Measurements from ENCODE around the gene NTM.

NTM gene

DNA sequence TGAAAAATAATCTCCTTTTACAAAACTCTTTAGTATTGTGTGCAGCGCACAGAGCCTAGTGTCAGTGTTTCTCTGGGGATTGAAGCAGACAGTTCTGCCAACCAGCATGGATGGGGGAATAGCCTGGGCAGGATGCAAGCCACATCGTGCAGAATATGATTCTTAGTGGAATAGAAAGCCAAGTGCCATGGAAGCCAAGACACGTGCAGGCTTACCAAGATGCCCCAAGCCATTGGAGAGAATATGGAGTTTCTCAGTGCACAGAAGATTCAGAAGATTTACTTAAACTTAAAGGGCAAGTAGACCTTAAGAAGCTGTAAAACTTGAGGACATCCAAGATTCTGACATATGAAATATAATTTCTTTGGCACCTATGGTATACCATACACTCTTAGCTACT, 917.6 kb downstream of the NTM start:
- Mint-ChIP-seq H3K27ac (no peak overlapping the region), H3K4me3 (no peak overlapping the region), H3K36me3 (ENCODE audit: low read depth) (no peaks in the 10 kb centered on the region), H3K4me1 (ENCODE audit: low read depth) (no peaks in the 10 kb centered on the region), H3K27me3 (peaks cover 15% of the 10 kb centered on the region), H3K9me3 (no peaks in the 10 kb centered on the region)

DNA sequence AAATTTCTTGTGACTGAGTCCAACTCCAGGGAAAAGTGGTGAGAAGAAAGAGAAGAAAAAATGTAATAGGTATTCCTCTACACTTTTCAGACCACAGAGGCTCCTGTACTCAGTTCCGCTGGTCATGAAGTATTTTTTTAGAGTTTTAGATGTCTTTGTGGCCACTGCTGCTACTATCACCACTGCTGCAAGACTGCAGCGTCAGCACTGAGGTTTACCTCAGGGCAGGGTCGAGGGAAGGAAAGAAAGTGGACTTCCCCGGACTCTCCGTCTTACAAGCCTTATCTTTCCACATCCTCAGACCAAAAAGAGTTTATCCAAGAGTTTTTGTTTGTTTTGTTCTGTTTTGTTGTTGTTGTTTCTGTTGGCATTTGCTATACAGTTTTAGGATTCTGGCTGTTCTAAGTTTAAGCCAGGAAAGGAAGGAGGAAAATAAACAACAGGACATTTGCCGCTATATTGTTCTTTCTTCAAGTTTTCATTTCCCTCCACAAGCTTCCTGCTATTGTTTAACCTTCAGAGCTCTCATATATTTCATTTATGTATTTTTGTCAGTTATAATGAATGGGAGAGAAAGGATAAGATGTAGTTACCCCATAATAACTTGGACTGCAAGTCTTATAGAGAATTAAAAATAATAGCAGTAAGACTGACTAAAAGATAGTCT, 919.3 kb downstream of the NTM start:
- H3K4me1 Mint-ChIP-seq (ENCODE audit: low read depth) = no peaks in the 10 kb centered on the region
- no peaks in the 10 kb centered on the region for H3K9me3 Mint-ChIP-seq
- no peak overlapping the region for H3K27ac Mint-ChIP-seq
- no peaks in the 10 kb centered on the region for H3K36me3 Mint-ChIP-seq (ENCODE audit: low read depth)
- H3K27me3 Mint-ChIP-seq = peaks cover 15% of the 10 kb centered on the region
- no peak overlapping the region for H3K4me3 Mint-ChIP-seq

DNA sequence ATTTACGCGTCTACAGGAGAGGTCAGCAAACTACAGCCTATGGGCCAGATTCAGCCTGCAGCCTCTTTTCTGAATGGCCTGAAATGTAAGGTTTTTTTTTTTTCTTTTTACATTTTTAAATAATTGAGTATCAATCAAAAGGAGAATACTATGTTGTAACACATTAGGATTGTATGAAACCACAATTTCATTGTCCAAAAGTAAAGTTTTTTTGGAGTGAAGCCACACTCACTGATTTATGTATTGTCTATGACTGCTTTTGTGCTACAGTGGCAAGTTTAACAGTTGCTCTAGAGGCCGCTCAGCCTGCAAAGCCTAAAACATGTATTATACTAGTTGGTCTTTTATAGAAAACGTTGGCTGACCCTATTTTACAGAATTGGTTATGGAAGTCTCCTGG, 923.2 kb downstream of the NTM start:
- H3K4me1 Mint-ChIP-seq (ENCODE audit: low read depth) = no peaks in the 10 kb centered on the region
- no peaks in the 10 kb centered on the region for H3K9me3 Mint-ChIP-seq
- peaks cover 15% of the 10 kb centered on the region for H3K27me3 Mint-ChIP-seq
- H3K4me3 Mint-ChIP-seq = no peak overlapping the region
- H3K36me3 Mint-ChIP-seq (ENCODE audit: low read depth) = no peaks in the 10 kb centered on the region
- H3K27ac Mint-ChIP-seq = no peak overlapping the region

DNA sequence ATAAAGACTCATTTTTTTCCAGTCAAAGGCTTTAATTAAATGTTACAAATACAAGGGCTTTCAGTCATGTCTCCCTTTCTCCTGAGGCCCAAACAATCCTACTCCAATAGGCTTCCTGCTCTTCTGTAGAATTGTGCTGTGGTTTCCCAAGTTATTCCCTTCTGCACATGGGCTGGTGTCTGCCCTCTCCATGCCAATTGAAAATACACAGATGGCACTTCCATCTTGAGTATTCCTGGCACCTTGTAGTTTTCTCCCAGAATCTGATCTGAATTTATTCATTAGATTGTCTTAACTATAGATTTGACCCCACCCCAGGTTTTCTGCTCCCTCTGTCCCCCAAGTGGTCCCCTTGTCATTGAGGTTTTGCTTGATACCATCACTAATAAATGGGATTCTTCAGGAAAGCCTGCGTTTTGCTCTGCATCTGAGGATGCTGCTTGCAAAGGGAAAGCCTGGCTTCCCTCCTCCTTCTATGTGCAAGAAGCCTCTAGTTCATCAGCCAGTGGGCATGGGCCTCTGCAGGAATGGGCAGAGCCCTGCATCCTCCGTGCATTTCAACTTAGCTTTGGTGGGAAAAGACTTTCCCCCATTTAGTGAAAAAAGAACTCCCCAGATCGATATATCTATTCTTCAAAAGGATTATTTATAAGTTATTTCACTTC, 926.7 kb downstream of the NTM start:
- Mint-ChIP-seq H3K27me3 (no peaks in the 10 kb centered on the region), H3K36me3 (ENCODE audit: low read depth) (no peaks in the 10 kb centered on the region), H3K9me3 (no peaks in the 10 kb centered on the region), H3K4me1 (ENCODE audit: low read depth) (no peaks in the 10 kb centered on the region), H3K27ac (no peak overlapping the region), H3K4me3 (no peak overlapping the region)

DNA sequence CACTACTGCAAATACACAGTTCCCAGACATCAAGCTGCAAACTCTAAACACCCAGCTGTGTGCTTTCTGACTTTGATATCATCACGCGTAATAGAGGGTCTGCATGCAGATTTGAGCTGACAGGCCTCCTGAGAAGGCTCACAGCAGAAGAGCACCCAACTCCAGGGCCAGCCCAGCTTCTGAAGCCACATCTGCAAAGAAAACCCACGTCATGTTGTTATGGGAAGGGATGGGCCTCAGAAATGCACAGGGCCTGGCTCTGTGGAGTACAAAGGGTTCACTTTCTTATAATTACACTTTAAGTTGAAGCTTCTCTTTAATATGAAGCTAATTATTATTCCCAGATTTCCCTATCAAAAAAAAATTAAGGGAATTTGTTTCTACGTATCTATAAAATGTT, 927.9 kb downstream of the NTM start:
- H3K27me3 Mint-ChIP-seq = no peaks in the 10 kb centered on the region
- no peak overlapping the region for H3K4me3 Mint-ChIP-seq
- no peaks in the 10 kb centered on the region for H3K36me3 Mint-ChIP-seq (ENCODE audit: low read depth)
- H3K9me3 Mint-ChIP-seq = no peaks in the 10 kb centered on the region
- H3K4me1 Mint-ChIP-seq (ENCODE audit: low read depth) = no peaks in the 10 kb centered on the region
- H3K27ac Mint-ChIP-seq = no peak overlapping the region

DNA sequence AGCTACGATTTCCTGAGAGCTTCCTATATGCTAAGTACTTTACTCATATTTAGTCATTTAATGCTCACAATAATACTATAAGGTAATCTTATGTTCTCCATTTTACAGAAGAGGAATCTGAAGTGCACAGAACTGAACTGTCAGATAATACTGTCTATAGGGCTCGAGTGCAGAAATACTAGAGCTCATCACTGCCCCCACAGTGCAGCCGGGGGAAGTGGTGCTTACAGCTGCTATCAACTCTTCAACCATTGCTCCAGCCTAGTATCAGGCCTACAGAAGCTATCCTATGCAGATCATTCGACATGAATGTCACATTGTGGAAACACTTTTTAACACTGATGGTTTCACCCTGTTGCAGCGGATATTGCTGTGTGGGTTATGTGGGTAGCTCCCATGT, 929.9 kb downstream of the NTM start:
- no peaks in the 10 kb centered on the region for H3K9me3 Mint-ChIP-seq
- H3K27me3 Mint-ChIP-seq = no peaks in the 10 kb centered on the region
- no peak overlapping the region for H3K27ac Mint-ChIP-seq
- H3K4me1 Mint-ChIP-seq (ENCODE audit: low read depth) = no peaks in the 10 kb centered on the region
- H3K36me3 Mint-ChIP-seq (ENCODE audit: low read depth) = no peaks in the 10 kb centered on the region
- H3K4me3 Mint-ChIP-seq = no peak overlapping the region

DNA sequence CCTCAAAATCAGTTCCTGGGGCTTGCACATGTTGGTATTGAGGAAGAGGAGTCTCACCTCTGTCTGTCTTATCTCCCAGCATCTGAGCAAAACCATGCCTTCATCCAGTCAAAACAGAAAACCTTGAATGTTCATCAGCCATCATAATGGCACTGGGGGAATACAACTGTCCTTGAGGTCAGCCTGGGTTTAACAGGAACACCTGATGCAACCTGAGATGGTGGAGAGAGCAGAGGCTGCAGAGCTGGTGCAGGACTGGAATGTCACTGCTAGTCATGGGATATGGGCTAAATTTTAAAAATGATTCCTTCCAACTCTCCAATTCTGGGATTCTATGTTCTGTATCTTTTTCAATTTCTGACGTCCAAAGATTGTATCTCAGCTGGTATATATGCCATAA, 931.0 kb downstream of the NTM start:
- no peaks in the 10 kb centered on the region for H3K36me3 Mint-ChIP-seq (ENCODE audit: low read depth)
- no peak overlapping the region for H3K27ac Mint-ChIP-seq
- H3K4me1 Mint-ChIP-seq (ENCODE audit: low read depth) = no peaks in the 10 kb centered on the region
- H3K4me3 Mint-ChIP-seq = no peak overlapping the region
- H3K9me3 Mint-ChIP-seq = no peaks in the 10 kb centered on the region
- no peaks in the 10 kb centered on the region for H3K27me3 Mint-ChIP-seq

DNA sequence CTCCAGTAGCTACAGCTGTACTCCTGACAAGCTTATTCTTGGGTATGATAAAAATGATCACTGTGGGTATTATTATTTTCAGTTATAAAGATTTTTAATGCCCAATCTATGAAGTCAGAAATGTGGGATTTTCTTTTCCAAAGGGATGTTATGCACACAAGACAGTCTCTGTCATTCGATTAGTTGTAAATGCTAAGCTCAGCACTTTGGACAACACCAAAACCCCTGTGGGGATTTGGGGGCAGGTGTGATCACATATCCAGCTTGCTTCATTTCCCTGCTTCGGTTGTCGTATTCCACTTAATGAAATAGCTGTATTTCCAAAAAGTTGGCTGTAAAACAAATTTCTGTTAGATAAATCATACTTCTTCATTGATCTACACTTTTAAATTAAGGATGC, 931.5 kb downstream of the NTM start:
- Mint-ChIP-seq H3K4me1 (ENCODE audit: low read depth) (no peaks in the 10 kb centered on the region), H3K4me3 (no peak overlapping the region), H3K36me3 (ENCODE audit: low read depth) (no peaks in the 10 kb centered on the region), H3K27me3 (no peaks in the 10 kb centered on the region), H3K9me3 (no peaks in the 10 kb centered on the region), H3K27ac (no peak overlapping the region)

DNA sequence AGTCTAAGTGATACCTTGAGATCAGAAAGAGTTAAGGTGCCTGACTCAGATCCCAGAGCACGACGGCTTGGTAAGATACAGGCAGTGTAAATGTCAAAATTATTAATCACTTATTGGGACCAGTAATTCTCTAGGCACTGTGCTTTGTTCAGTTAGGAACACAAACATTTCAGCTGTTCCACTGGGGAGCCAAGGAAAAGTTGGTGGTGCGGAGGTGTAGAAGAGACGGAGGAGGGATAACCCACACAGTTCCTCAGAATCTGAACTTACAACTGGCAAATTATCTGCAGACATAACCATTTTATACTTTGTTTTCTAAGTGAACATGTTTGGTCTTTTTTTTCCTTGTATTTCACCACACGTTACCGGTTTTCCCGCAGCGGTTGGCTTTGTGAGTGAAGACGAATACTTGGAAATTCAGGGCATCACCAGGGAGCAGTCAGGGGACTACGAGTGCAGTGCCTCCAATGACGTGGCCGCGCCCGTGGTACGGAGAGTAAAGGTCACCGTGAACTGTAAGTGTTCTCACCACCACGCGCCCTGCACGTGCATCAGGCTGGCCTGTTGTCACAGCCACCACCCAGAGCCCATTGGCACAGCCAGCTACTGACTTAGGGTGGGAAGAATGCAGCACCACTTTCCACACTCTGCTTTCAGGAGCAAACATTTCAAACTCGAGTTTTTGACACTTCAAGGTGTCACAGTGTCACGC, 937.0 kb downstream of the NTM start:
- no peak overlapping the region for H3K27ac Mint-ChIP-seq
- H3K36me3 Mint-ChIP-seq (ENCODE audit: low read depth) = no peaks in the 10 kb centered on the region
- no peak overlapping the region for H3K4me3 Mint-ChIP-seq
- H3K4me1 Mint-ChIP-seq (ENCODE audit: low read depth) = no peaks in the 10 kb centered on the region
- no peaks in the 10 kb centered on the region for H3K9me3 Mint-ChIP-seq
- H3K27me3 Mint-ChIP-seq = no peaks in the 10 kb centered on the region

DNA sequence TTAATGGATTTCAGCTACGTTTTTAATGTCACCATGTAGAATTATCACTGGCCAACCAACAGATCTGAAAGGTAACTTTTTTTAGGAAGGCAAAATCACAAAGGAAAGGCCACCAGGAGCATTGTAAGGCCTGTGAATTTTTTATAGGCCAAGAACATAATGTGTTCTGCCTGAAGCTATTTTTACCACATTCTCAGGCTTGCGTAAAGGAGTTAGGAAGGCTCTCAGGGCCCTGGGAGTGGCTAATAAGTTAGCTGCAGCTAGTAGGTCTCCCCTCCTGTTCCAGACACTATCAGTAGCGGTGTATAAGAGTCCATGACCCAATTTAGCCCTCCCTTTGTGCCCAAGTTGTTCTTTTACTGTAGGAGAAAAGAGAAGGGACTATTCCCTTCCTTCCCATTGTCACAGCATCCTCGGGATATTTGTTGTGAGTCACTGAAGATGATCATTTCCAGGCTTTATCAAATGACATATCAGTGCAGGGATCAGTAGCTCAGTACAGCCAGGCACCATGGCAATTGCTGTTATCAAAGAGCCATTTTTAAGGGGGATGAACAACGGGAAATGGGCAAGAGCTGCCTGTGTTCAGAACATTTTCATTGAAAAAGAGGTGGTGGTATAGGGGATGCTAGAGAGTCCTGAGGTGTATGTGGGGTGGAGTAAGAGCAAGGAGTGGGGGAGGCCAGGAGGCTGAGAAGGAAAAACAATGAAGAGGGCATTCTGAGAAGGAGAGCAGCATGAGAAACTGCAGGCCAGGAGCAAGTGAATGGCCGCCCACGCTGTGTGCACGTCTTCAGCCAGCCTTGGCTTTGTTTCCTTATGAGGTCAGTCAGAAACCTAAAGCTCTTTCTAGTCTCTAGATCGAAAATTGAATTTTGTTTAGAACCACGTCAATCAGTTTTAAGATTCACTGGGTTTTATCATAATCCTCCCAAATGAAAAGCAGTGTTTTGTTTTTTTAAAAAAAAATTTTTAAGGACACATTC, 940.3 kb downstream of the NTM start:
- Mint-ChIP-seq H3K36me3 (ENCODE audit: low read depth) (no peaks in the 10 kb centered on the region), H3K9me3 (no peaks in the 10 kb centered on the region), H3K27me3 (no peaks in the 10 kb centered on the region), H3K4me1 (ENCODE audit: low read depth) (no peaks in the 10 kb centered on the region), H3K4me3 (no peak overlapping the region), H3K27ac (no peak overlapping the region)

DNA sequence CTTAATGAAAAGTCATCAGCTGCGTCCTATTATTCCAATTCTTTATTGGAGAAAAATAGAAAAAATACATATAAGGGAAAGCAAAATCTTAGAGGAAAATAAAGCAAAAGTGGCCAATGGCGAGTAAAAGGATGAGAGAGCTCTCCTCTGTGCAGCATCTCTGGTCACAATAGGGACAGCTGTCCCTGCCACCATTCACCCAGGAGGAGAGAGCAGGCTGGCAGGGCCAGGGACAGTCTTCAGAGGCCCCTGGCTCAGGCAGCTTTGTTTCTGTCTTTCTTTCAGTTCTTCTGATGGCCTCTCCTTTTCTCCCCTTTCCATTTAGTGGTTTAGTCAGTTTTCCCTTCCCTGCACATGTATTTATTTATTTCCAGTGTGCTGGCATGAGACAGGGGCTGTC, 941.3 kb downstream of the NTM start:
- no peaks in the 10 kb centered on the region for H3K27me3 Mint-ChIP-seq
- no peaks in the 10 kb centered on the region for H3K4me1 Mint-ChIP-seq (ENCODE audit: low read depth)
- no peaks in the 10 kb centered on the region for H3K9me3 Mint-ChIP-seq
- H3K27ac Mint-ChIP-seq = no peak overlapping the region
- H3K4me3 Mint-ChIP-seq = no peak overlapping the region
- H3K36me3 Mint-ChIP-seq (ENCODE audit: low read depth) = no peaks in the 10 kb centered on the region

DNA sequence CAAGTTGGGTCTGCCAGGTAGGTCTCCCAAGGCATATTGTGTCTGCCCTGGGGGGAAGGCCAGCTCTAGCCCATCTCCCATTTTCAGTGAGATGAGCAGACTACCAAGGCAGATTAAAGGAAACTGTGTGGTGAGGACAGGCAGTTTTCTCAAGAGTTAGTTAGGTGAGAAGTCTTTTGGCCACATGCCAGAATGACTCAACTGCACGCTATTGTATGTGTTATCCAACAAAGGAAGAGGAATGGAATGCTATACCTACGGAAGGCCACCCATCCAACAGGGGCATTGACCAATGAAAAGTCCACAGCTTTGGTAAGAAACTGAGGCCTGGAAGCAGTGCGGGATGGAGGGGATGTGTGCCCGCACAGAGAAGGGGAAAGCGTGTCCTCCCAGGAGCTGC, 941.7 kb downstream of the NTM start:
- no peak overlapping the region for H3K4me3 Mint-ChIP-seq
- H3K4me1 Mint-ChIP-seq (ENCODE audit: low read depth) = no peaks in the 10 kb centered on the region
- no peak overlapping the region for H3K27ac Mint-ChIP-seq
- H3K27me3 Mint-ChIP-seq = no peaks in the 10 kb centered on the region
- no peaks in the 10 kb centered on the region for H3K36me3 Mint-ChIP-seq (ENCODE audit: low read depth)
- no peaks in the 10 kb centered on the region for H3K9me3 Mint-ChIP-seq

DNA sequence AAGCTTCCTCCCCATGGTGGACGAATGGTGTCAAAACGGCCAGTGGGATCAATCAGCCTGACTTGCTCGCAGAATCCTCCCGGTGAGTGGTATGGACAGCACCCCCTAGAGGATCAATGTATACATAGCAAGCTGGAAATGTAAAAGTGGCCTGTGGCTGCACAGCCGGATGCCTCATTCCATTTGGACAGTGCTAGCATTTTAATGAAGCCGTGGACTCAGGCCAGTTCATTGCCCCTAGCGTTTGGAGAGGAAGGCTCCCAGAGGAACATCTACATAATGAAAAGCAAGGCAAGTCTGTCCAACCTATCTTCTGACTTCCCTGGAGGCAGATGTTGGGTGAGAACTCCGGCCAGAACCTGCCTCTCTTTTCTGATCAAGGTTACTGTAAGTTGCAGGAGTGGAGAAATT, 942.3 kb downstream of the NTM start:
- Mint-ChIP-seq H3K4me1 (ENCODE audit: low read depth) (no peaks in the 10 kb centered on the region), H3K27ac (no peak overlapping the region), H3K9me3 (no peaks in the 10 kb centered on the region), H3K36me3 (ENCODE audit: low read depth) (no peaks in the 10 kb centered on the region), H3K4me3 (no peak overlapping the region), H3K27me3 (peaks cover 2% of the 10 kb centered on the region)

DNA sequence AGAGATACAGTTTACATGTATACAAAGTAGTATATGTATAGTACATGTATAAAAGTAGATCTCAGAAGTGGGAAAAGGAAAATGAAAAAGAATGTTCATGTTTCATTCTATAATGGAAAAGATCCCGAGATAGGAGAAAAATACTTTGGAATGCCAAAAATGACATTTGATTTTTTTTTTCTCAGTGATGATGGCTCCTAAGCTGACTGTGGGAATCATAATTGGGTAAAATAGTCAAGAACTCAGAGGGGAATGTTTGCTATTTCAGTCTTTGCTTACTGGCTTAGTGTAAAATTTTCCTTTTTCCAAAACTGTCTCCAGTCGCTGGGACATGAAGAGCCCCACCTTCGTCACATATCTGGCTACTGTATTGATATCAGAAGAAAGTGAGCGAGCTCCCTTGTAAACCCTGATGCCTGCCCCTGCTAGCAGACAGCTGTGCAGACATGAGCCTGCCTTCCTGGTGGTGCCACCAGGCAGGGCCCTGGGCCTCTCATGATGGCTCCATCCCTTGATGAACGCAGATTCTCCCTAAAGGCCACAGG, 944.6 kb downstream of the NTM start:
- H3K4me1 Mint-ChIP-seq (ENCODE audit: low read depth) = no peaks in the 10 kb centered on the region

More for the DNA sequence above, 944.6 kb downstream of the NTM start:
- H3K36me3 Mint-ChIP-seq (ENCODE audit: low read depth) = no peaks in the 10 kb centered on the region
- H3K9me3 Mint-ChIP-seq = no peaks in the 10 kb centered on the region
- H3K4me3 Mint-ChIP-seq = no peak overlapping the region
- H3K27ac Mint-ChIP-seq = no peak overlapping the region
- peaks cover 4% of the 10 kb centered on the region for H3K27me3 Mint-ChIP-seq
